ENCODE results near the gene C10orf67.

The C10orf67 gene

DNA sequence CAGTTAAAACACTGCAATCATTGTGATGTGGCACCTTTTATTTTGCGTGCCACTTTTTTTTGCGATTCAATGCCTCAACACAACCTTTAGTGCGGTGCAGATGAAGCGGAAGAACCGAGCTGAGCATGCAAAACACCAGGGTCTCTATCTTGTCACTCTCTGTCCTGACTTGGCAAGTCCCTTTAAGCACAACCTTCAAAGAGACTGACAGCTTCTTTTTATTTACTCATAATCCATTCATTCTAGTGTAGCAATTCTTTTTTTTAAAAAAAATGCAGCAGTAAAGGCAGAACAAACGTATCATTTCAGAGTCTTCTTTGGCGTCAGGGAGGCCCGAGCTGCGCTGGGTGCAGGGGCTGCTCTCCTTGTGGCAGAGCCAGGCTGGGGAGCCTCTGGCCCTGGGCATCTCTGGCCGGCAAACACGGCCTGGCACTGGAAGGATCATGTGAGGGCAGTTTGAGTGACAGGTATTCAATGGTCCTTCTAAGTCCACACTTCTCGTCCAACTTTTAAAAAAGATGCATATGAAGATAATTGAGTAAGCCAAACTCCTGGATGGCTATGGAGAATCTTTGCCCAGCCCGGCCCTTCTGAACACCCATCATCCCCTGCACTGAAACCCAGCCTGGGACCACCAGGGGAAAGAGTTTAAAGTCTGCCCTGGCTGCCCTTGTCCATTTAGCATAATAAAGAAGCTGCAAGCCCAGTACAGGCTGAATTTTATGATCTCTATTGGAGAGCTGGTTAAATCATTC, 148.6 kb downstream of the C10orf67 start:
- DNase-seq (ENCODE audit: low spot score) = no peak

DNA sequence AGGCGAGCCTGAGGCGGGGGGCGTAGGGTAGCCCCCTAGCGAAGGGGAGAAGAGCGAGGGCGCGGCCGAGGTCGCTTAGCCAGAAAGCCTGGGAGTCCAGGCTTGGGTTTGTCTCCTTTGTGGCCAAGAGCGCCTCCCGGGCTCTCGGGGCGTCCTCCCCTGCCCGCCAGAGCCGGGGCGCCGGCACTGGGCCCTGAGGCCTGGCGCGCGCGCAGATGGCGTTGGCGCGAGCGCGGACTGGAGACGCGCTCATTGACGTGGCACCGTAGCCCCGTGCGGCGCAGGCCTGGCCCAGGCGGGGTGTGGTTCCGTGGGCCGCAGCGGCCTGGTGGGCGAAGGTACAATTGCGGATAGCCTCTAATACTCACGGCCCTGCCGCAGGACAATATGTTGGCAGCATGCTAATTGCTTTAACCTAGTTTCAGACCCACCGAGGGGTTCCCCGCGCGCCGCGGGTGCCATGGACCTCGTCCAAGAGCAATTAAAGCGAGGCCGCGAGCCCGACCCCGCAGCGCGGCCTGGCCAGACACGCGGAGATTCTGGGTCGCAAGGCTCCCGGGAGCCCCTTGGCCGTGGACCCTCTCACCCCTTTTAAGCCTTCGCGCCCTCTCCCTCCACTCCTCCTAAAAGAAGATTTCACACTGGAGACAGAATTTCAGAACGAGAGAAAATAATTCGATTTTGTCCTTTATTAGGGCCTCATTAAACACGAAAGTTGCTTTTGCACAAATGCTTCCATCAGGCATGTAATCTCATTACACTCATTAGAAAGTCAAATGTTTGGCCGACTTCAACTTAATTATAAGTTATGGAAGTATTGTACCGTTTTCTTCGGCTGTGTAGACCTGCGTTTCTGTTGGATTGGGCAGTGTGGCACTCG, 149.4 kb downstream of the C10orf67 start:
- DNase-seq (ENCODE audit: low spot score) = no peak

DNA sequence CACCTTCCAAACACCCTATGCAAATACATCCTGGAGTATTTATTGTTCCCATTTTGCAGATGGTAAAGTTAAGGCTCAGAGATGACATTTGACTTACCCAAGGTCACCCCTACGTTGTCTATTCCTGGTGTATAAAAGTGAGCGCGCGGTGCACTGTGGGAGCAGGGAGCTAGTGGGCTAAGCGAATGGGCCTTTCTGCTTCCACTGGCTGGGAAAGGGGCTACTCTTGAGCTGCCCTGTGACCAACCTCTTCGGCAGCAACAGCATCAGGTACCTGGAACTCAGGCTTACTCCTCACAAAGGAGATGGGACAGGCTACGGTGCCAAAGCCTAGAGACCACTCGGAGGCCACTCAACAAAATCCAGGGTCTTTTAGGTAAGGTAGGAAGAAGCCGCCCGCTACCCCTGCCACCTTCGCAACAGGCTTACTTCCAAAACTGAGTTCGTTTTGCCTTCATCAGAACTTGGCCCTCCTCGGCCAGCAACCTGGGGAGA, 150.1 kb downstream of the C10orf67 start:
- DNase-seq (ENCODE audit: low spot score) = no peak

DNA sequence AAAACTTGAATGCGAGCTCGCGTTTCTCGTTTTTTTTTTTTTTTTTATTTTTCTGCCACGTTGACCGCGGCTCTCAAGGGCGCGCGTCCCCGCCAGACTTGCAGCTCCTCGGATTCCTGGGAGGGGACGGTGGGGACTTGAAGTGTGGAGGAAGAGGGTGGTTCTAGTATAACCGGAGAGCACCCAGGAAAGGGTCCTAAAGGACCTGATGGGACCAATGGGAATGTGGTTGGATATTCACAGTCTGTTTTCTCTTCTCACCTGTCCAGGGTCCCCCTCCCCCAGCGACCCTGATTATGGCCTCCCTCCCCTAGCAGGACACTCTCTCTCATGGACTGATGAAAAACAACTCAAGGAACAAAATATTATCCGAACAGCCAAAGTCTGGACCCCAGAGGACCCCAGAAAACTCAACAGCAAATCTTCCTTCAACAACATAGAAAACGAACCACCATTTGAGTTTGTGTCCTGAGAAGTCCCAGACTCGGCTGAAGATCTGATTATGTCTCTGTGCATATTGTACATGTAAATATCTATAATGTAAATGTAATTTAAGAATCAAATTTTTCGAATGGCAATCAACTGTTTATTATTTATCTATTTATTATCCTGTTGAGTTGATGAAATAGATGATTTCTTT, 151.0 kb downstream of the C10orf67 start:
- DNase-seq (ENCODE audit: low spot score) = no peak

DNA sequence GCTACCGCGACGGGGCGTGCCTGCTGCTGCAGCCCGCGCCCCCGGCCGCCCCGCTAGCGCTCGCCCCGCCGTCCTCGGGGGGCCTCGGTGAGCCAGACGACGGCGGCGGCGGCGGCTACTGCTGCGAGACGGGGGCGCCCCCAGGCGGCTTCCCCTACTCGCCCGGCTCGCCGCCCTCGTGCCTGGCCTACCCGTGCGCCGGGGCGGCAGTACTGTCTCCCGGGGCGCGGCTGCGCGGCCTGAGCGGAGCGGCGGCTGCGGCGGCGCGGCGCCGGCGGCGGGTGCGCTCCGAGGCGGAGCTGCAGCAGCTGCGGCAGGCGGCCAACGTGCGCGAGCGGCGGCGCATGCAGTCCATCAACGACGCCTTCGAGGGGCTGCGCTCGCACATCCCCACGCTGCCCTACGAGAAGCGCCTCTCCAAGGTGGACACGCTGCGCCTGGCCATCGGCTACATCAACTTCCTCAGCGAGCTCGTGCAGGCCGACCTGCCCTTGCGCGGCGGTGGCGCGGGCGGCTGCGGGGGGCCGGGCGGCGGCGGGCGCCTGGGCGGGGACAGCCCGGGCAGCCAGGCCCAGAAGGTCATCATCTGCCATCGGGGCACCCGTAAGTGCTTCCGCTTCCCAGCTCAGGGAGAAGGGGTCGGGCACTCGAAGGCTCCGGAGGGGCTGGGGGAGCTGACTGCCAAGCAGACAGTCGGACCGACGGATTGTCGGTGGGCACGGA, 151.7 kb downstream of the C10orf67 start:
- DNase-seq (ENCODE audit: low spot score) = no peak

DNA sequence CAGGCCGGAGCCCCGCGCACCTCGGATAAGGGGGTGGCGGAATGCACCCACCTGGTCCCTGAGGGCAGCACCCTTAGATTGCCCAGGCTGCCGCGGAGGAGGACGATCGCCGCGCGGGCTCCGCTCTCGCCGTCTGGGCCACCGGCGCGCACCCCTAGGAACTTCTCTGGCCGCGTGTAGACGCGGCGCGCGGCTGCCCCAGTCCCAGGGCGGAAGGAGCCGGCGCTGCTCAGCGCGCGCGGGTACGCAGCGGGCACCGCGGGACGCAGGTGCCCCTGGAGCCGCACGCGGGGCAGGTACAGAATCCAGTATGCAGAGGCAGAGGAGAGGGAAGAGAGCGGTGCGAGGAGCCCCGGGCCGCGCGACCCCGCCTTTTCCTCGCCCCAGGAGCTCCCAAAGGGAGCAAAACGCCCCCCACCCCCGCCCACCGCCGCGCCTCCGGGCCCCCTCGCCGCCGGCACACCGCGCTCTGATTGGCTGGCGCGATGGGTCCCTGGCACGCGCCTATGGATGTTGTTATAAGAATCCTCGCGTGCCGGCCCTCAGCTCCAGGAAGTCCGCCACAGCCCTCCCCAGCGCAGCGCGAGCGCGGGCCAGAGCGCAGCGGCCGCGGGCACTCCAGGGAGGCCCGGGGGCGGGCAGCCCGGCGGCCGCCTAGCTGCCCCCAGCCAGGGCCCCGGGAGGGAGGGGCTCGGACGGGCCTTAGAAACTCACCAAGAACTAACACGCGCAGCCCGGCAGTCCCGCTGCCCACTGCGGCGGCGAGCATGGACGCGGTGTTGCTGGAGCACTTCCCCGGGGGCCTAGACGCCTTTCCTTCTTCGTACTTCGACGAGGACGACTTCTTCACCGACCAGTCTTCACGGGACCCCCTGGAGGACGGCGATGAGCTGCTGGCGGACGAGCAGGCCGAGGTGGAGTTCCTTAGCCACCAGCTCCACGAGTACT, 152.6 kb downstream of the C10orf67 start, which contains the start of gene PTF1A:
PTF1A (plus strand) TSS at position 549 of the 948 bp plus-strand sequence; CDS start at position 768, 219 bp downstream.
- no peak for DNase-seq (ENCODE audit: low spot score)

DNA sequence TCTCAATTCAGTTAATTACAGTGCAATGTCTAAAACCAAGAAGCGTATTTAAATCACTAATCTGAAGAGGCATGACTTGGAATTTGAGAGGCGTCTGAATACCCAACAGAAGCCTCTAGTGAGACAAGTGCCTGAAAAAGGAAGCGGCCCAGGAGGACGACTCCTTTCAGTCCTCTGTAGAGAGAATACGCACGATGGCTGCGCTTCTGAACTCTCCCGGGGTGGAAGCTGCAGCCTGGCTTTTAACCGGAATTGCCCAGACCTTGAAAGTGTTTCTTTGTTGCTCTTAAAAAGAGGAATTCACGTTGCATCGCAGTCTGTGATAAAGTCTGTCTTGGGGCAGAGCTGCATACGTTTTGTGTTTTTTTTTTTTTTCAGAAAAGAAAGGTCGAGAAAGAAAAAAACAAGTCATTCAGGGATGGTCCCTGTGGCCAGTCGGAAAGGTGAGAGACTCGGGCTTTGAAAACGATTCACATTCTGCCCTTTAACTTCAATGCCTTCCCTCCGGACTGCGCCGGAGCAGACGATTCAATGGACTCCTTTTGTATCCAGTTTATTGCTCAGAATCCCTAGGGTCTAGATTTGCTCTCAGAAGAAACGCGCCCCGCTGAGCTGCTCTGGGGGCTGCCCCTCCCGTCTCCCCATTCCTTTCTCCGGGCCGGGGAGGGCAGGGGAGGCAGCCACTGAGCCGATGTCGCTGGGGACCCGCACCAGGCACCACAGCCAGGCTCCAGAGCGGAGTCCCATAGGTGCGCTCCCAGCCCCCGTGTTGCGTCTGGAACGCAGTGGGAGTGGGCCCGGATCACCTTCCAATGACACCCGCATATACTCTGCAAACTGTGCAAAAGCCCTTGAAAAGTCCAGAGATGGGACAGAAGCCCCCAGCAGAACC, 153.5 kb downstream of the C10orf67 start:
- DNase-seq (ENCODE audit: low spot score) = no peak

DNA sequence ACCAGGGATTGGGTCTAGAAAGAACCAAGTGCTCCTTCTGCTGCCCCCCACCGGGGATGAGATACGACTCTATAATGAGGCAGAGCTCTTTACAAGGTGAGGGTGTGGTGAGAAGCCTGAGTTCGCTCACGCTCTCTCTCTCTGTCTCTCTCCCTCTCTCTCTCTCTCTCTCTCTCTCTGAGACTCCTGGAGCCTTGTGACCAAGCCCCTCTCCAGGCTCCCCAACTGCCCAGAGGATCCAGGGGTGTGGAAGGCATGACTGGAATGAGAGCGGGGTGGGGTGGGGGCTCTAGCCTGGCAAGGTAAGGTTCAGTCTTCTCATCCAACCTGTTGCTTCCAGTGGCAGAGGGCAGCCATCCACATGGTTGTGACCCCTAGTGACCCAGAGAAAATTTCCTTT, 155.6 kb downstream of the C10orf67 start:
- DNase-seq (ENCODE audit: low spot score) = no peak

DNA sequence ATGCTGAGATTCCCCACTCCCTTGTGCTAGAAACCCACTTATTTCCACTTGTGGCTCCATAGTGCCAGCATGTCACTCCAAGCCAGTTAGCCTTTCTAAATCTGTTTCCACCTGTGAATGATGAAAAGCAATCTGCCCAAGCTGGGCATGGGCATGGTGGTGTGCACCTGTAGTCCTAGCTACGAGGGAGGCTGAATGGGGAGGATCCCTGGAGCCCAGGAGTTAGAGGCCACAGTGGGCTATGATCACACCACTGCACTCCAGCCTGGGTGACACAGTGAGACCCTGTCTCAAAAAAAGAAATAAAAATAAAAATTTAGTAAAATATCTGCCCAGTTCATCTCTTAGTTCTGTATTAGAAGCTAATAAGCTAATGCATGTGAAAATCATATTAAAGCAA, 157.4 kb downstream of the C10orf67 start:
- no peak for DNase-seq (ENCODE audit: low spot score)

DNA sequence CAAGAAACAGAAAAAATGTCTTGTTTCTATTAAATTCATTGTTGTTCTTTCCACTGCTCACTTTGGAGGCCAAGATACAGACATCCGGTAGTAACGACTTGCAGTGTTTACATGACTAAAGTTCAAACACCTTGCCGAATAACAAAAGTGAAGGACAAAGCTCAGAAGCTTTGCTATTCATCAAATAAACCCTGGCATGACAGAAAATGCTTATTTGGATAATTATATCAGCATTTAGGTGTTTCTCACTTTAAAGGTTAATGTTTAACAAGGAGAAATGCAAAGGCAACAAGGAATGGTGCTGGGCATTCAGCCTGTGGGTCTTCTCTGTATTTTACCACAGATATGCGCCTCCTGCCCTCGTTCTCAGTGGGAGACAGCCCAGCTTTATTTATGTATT, 157.9 kb downstream of the C10orf67 start:
- DNase-seq (ENCODE audit: low spot score) = no peak

DNA sequence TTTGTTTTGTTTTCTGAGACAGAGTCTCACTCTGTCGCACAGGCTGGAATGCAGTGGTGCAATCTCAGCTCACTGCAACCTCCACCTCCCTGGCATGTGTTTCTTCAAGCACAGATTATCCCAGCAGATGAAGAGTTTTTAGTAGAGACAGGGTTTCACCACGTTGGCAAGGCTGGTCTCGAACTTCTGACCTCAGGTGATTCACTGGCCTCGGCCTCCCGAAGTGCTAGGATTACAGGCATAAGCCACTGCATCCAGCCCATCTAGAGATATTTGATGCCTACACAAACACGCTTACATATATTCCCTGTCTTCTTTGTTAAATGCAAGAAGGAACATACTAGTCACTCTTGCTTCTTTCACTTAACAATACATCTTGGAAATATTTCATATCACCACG, 158.4 kb downstream of the C10orf67 start:
- no peak for DNase-seq (ENCODE audit: low spot score)

DNA sequence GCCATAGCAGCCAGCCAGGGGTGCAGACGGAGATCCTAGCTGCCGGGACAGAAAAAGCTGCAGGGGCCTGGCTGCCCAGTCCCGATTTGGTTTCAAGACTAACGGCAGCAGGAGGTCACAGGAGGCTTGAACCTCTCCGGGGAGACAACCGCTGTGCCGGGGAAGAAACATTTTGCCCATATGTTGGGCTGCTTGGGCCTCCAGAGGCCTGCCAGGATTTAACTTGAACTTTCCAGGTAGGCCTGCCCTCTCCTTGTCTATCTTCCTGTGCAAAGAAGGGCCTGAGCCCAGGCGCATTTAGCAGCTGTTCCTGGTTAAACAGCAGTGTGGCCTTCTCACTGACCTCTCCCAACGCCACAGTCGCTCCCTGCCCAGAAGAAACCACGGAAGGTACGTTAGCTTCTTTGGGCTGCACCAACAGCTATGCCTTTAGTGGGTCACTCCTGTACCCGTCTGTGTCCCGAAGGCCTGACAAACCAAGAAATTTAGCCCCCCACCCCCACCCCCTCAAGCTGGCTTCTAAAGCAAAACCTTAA, 169.6 kb downstream of the C10orf67 start:
- DNase-seq (ENCODE audit: low spot score) = no peak

DNA sequence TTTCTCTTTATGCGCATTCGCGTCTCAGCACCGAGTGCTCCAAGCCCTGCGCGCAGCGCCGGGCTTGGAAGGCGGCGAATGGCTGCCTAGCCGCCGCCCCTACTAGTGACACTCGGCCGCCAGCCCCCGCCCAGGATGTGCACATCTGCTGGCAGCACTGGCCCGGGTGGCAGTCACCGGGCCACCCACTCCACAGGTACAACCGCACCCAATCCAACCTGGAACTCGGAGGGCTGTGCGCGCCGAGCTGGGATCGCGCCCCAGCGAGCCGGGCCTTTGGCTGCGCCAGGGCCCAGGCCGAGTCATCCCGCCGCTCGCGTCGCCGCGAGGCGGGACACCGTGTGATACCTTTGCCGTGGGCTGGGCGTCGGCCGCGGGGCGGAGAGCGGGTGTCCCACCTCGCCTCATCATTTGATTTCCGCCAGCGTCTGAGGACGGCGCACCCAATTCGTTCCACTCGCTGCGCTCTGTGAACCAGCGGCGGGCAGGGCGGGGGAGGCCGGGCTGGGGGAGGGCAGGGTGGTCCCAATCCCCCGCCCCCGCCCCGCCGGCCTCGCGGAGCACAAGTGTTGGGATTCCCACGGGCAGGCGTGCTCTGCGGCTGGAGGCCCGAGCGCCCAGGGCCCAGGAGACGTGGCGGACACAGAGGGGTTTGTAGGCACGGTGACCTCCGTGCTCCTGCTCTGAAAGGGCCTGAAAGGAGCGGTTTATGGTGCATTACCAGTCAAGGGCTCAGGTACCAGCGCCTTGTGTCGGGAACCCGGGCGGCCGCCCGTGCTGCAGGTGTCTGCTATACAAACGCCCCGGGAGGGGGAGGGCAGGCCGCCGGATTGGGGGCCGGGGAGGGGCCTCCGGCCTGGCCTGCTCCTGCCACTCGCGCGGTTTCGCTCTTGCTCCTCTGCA, 170.3 kb downstream of the C10orf67 start:
- DNase-seq (ENCODE audit: low spot score) = no peak

DNA sequence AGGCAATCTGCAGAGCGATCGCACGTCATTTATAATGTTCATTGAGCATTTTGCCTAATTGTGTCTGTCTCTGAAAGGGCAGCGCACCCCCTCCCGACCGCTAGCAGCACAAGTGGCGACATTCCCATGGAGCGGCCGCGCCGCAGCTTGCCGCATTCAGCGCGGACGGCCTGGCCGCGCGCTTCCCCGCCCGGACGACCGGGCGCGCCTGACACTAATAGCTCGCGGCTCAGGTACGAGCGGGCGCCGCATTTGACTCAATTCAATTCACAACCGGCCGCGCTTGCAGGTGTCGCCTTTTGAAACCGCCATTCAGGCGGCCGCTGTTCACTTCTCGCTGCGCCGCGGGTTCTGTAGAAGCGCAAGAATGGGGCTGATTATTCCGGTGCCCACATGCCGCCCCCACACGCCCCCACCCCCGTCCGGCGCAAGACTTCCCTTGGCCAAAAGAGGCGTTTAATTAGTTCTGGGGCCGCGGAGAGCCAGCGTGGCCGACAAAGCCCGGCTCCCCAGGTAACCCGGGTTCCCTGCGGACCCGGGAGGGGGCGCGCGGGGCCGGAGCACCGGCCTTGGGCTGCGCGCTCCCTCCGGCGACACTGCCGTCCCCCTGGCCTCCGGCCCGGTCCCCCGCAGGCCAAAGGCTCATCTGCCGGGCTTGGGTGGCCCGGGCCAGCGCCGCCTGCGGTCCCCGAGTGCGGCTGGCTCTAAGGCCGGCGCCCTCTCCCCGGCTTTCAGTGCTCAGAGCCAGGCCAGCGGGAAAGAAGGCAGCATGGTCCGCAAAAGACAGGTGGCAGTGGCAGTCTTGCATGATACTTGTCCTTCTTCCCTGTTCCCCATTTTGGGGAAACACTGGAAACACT, 171.2 kb downstream of the C10orf67 start:
- DNase-seq (ENCODE audit: low spot score) = no peak

DNA sequence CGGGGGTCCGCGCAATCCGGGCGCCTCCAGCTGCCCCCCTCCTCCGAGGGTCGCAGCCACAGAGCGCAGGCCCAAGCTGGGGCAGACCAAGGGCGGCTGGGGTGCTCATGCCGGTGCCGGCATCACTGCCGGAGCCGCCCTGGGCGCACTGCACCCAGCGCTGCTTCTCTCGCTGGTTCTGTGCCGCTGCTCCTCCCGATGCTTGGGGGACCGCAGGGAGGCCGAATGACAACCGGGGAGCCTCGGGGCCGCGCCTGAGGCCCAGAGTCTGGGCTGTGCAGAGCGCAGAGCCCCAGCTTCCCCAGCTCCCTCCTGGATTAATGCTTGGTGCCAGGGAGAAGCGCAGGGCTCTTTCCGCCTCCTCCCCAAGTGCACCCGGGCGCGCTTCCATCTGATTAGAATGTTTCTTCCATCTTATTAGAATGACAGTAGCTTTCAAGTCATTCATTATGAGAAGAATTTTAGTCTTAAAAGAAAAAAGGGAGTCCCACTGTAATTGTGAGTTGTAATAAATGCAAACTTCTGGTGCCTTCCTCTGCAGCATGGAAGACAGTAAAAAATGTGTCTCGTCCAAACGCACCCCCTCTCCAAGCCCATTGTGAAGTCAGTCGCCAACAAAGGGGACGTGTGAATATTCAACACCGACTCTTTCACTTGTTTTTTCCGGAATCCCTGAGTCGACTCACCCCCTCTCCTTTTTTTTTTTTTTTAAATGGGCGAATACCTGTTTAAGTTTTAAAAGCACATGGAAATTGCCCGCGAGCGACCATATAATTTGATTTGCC, 172.0 kb downstream of the C10orf67 start:
- no peak for DNase-seq (ENCODE audit: low spot score)

DNA sequence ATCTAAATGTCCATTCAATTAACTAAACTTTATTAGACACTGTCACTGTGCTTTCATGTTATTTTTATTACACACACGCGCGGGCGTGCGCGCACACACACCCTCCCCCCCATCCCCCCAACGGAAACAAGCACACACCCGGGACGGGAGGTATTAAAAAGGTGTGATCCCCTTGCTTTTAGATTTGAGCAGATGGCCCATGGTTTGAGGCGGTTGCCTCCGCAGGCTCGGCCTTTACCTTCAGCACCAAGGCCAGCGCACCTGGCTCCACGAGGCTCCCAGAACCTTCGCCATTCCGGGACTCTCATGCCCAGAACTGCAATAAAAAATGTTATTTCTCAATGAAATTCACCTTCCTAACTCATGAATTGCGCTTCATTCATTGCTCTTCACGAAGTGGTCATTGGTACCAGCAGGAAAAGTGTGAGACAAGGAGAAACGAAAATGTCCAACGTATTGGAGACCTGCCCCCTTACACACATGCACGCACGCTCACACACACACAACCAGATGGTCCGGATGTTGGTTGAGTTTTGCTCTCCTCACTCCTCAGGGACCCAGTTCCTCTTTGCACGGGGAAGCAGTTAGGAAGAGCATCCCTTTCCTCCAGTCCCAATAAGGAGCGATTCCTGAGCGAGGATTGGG, 173.2 kb downstream of the C10orf67 start:
- peak; percentile 68 for DNase-seq (ENCODE audit: low spot score)

Data from AG08396 (cell line).